ENCODE data around the gene PIP4K2A.
"Not testable (repeated sequence)": the region's sequence is repeated elsewhere in the genome, so short reads cannot be mapped to it uniquely, and the experiment has no call there.

The PIP4K2A gene

GRCh38 chr10:22524333-22524732, 190.0 kb downstream of the PIP4K2A start:
- DNase-seq (ENCODE audit: low read depth in 1 of 2, low spot score in 1 of 2) = not testable (repeated sequence)

GRCh38 chr10:22520645-22521044, 193.7 kb downstream of the PIP4K2A start:
- DNase-seq (ENCODE audit: low read depth in 1 of 2, low spot score in 1 of 2) = not testable (repeated sequence)

GRCh38 chr10:22518167-22518724, 196.1 kb downstream of the PIP4K2A start:
- DNase-seq (ENCODE audit: low read depth in 1 of 2, low spot score in 1 of 2) = no peak

GRCh38 chr10:22515009-22515408, 199.4 kb downstream of the PIP4K2A start:
- DNase-seq (ENCODE audit: low read depth in 1 of 2, low spot score in 1 of 2) = no peak

GRCh38 chr10:22514414-22514758, 200.0 kb downstream of the PIP4K2A start:
- not testable (repeated sequence) for DNase-seq (ENCODE audit: low read depth in 1 of 2, low spot score in 1 of 2)

- DNase-seq (ENCODE audit: low read depth in 1 of 2, low spot score in 1 of 2) = not testable (repeated sequence)
Measured at GRCh38 chr10:22513483-22514413, 200.6 kb downstream of the PIP4K2A start.

GRCh38 chr10:22512015-22512414, 202.4 kb downstream of the PIP4K2A start:
- not testable (repeated sequence) for DNase-seq (ENCODE audit: low read depth in 1 of 2, low spot score in 1 of 2)

GRCh38 chr10:22508214-22508613, 206.2 kb downstream of the PIP4K2A start:
- DNase-seq (ENCODE audit: low read depth in 1 of 2, low spot score in 1 of 2) = not testable (repeated sequence)

GRCh38 chr10:22505911-22506685, 208.3 kb downstream of the PIP4K2A start:
- DNase-seq (ENCODE audit: low read depth in 1 of 2, low spot score in 1 of 2) = no peak

- DNase-seq (ENCODE audit: low read depth in 1 of 2, low spot score in 1 of 2) = no peak
Measured at GRCh38 chr10:22504766-22505165, 209.6 kb downstream of the PIP4K2A start.

- no peak for DNase-seq (ENCODE audit: low read depth in 1 of 2, low spot score in 1 of 2)
Measured at GRCh38 chr10:22503315-22504088, 210.9 kb downstream of the PIP4K2A start.

GRCh38 chr10:22501863-22502262, 212.5 kb downstream of the PIP4K2A start:
- DNase-seq (ENCODE audit: low read depth in 1 of 2, low spot score in 1 of 2) = no peak

- no peak for DNase-seq (ENCODE audit: low read depth in 1 of 2, low spot score in 1 of 2)
Measured at GRCh38 chr10:22501413-22501812, 213.0 kb downstream of the PIP4K2A start.

GRCh38 chr10:22500656-22501340, 213.6 kb downstream of the PIP4K2A start:
- no peak for DNase-seq (ENCODE audit: low read depth in 1 of 2, low spot score in 1 of 2)

- DNase-seq (ENCODE audit: low read depth in 1 of 2, low spot score in 1 of 2) = not testable (repeated sequence)
Measured at GRCh38 chr10:22499973-22500372, 214.4 kb downstream of the PIP4K2A start.

- DNase-seq (ENCODE audit: low read depth in 1 of 2, low spot score in 1 of 2) = no peak
Measured at GRCh38 chr10:22495396-22495795, 219.0 kb downstream of the PIP4K2A start.

GRCh38 chr10:22494007-22494406, 220.4 kb downstream of the PIP4K2A start:
- no peak for DNase-seq (ENCODE audit: low read depth in 1 of 2, low spot score in 1 of 2)

GRCh38 chr10:22491931-22492615, 222.3 kb downstream of the PIP4K2A start:
- no peak for DNase-seq (ENCODE audit: low read depth in 1 of 2, low spot score in 1 of 2)

- DNase-seq (ENCODE audit: low read depth in 1 of 2, low spot score in 1 of 2) = no peak
Measured at GRCh38 chr10:22491480-22491879, 222.9 kb downstream of the PIP4K2A start.

- no peak for DNase-seq (ENCODE audit: low read depth in 1 of 2, low spot score in 1 of 2)
Measured at GRCh38 chr10:22489975-22490374, 224.4 kb downstream of the PIP4K2A start.

Data from activated T-helper 1 cell treated with anti-CD3 and anti-CD28 coated beads, Interleukin-2, amount 50 U/mL, for 16 hours (primary cell).